Omental fat pad (tissue), 4 donors: ENCODE results near the gene CFC1B. TPM values are rescaled to one million over a fixed set of nuclear protein-coding genes. Genes with fewer than 3 reads are reported as not detected.
"Not testable (repeated sequence)": the region's sequence is repeated elsewhere in the genome, so short reads cannot be mapped to it uniquely, and the experiment has no call there.

ENCODE experiments used
- ATAC-seq: fragments of 150-250 bp; one replicate; pipeline ENCODE4 v1.9.1; 2016; ENCODE audit warnings: mild to moderate bottlenecking, moderate library complexity; ENCODE audit not compliant: low FRiP score
- DNase-seq: peaks from one replicate; pipeline ENCODE4 v3.0.0-alpha.2; 2019; ENCODE audit warnings: low spot score
- small RNA-seq: library from RNA; depleted of rRNA; stranded (forward); fragments of <200 nt; gene quantifications from one replicate; pipeline ENCODE3, GENCODE V24; 2016
- total RNA-seq, 4 donors: library from RNA; depleted of rRNA; stranded (reverse); fragments of >200 nt; gene quantifications; one replicate each; pipeline ENCODE4 v1.1.0, GENCODE V29; 2016

The CFC1B gene
- total RNA-seq, 4 donors from 2014 or later = 0.50 to 0.65 TPM; not detected in 2

DNA sequence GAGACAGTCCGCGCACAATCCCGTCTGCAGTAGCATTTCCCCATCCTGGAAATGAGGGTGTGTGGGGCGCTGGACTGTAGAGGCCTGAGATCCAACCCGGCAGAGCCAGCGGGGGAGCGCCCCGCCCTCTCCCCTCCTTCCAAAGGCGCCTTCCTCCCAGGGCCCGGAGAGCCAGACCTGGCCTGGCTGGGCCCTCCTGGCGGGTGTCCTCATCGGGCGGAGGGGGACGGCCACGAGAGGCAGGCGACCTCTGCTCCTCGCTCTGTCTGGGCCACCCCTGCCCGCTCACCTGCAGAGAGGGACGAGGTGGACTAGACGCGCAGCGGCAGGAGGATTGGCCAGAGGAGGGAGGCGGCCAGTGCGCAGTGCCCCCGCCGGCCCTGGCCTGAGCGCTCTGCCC, 28.5 kb downstream of the CFC1B start:
- not testable (repeated sequence) for DNase-seq, ATAC-seq

DNA sequence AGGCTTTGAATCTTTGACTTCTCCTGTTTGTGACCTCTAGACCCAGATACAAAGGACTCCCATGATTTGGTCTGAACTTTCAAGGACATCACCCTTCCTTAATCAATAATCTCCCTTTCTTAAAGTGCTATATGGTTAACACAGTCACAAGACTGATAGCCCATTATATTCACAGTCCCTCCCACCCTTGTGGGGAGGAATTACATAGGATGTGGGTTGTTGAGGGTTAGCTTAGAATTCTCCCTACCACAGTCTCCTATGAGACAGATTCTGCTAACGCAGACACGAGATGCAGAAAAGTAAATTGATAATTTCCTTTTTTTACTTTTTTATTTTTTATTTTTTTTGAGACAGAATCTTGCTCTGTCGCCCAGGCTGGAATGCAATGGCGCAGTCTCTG, 33.2 kb downstream of the CFC1B start:
- not testable (repeated sequence) for ATAC-seq, DNase-seq

DNA sequence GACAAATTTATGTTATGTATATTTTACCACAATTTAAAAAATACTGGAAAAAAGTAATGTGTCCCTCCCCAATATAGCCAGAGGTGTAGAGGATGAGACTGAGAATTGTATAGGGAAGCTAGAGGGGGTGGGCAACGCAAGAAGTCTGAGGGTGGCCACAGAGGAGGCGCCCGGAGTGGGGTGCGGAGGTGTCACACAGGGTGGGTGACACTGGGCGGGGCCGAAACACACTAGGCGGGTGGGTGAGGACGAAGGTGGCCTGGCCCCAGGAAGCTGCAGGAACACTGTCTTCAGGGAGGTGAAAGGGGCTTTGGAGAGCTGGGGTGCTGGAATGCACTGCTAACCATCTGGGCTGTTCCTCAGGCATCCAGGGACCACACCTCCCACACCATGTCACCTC, 35.4 kb downstream of the CFC1B start:
- DNase-seq, ATAC-seq: not testable (repeated sequence)

GRCh38 chr2:130566165-130566564, 45.1 kb downstream of the CFC1B start:
- not testable (repeated sequence) for DNase-seq, ATAC-seq

DNA sequence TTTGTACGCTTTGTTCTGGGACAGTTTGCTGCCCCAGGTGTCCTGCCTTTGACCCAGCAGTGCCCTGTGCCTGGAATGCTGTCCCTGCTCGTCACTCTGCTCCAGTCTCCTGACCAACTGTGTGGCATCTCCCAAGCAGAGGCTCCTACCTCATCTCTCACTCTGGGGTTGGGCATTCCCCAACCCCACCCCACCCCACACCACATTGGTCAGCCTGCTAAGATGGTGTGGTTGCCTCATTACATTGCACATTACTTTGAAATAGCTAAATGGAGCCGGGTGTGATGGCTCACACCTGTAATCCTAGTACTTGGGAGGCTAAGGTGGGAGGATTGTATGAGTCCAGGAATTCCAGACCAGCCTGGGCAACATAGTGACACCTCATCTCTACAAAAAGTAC, 50.9 kb downstream of the CFC1B start:
- not testable (repeated sequence) for DNase-seq, ATAC-seq

GRCh38 chr2:130574230-130574629, 53.2 kb downstream of the CFC1B start:
- not testable (repeated sequence) for ATAC-seq, DNase-seq

- not testable (repeated sequence) for DNase-seq
- peak; percentile 35 for ATAC-seq
Measured at GRCh38 chr2:130576209-130576784, 55.3 kb downstream of the CFC1B start.

DNA sequence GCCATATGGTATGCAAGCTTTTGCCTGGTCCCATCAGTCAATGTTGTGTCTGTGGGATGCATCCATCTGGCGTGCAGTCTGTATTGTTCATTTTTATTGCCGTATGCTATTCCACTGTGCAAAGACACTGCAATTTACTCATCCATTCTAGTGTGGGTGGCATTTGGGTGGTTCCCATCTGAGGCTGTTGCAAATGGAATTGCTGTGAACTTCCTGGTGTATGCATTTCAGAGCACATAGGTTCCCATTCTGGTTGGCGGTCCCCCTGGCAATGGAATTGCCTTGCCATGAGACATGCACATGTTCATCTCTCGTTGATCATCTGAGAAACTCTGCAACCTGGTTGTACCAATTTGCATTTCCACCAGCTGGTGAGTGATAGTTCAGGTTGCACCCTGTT, 56.5 kb downstream of the CFC1B start:
- DNase-seq, ATAC-seq: not testable (repeated sequence)

Small RNA genes within 50 kb of the gene (small RNA-seq; reads per million reads assigned to genes)
- gene RF00017 = not detected
- not detected for gene RNU6-473P

Other genes starting within 250 kb of the CFC1B start
- 100 to 1,000 TPM; 102 to 221 (median 130) TPM for gene IMP4, start 178.3 kb upstream of the CFC1B start, total RNA-seq
- gene PTPN18, start 165.2 kb upstream of the CFC1B start, total RNA-seq = 100 to 1,000 TPM in 1 of 4 donors, 10 to 100 TPM in 3; 43.1 to 104 (median 57.0) TPM
- under 1 TPM in 2 of 4 donors, not detected in 2; 0.13 to 0.46 TPM for gene POTEI, start 11.9 kb upstream of the CFC1B start, total RNA-seq
- 1 to 10 TPM in 1 of 4 donors, under 1 TPM in 1, not detected in 2; 0.50 to 1.8 TPM for gene CFC1, start 78.4 kb downstream of the CFC1B start, total RNA-seq
- gene POTEJ, start 90.2 kb downstream of the CFC1B start, total RNA-seq = under 1 TPM in 1 of 4 donors, not detected in 3; 0.28 TPM
- gene GPR148, start 207.8 kb downstream of the CFC1B start, total RNA-seq = not detected
- gene AMER3, start 234.3 kb downstream of the CFC1B start, total RNA-seq = not detected